RWPE2 (cell line): ENCODE data around the gene KCTD2.

Source experiments
- ATAC-seq: fragments of 200-7000 bp; cut with Tn5 transposase; 3 replicates; pipeline ENCODE4 v1.9.1; 2021; ENCODE audit warnings: low read depth
- DNase-seq: peaks from one replicate; pipeline ENCODE4 v3.0.0-alpha.2; 2020; ENCODE audit warnings: low spot score
- H3K27ac ChIP-seq: fragments of 450-650 bp; 2 replicates; pipeline ENCODE4 v1.5.1; 2017; ENCODE audit warnings: mild to moderate bottlenecking; ENCODE audit not compliant: poor library complexity, severe bottlenecking
- H3K27me3 ChIP-seq: fragments of 250-450 bp; sonication (Bioruptor Pico); 2 replicates; pipeline ENCODE4 v1.5.1; 2021; ENCODE audit warnings: mild to moderate bottlenecking, moderate library complexity; ENCODE audit not compliant: insufficient read depth, poor library complexity, severe bottlenecking
- H3K36me3 ChIP-seq: fragments of 250-450 bp; sonication (Bioruptor Pico); 2 replicates; pipeline ENCODE4 v1.5.1; 2020; ENCODE audit warnings: low read depth, mild to moderate bottlenecking, moderate library complexity
- H3K4me1 ChIP-seq: fragments of 250-450 bp; sonication (Bioruptor Pico); 2 replicates; pipeline ENCODE4 v1.5.1; 2021; ENCODE audit warnings: mild to moderate bottlenecking, moderate library complexity; ENCODE audit not compliant: insufficient read depth, poor library complexity, severe bottlenecking
- H3K4me3 ChIP-seq: fragments of 250-450 bp; sonication (Bioruptor Pico); 2 replicates; pipeline ENCODE4 v1.5.1; 2021; ENCODE audit warnings: mild to moderate bottlenecking, moderate library complexity; ENCODE audit not compliant: severe bottlenecking
- H3K9me3 ChIP-seq: fragments of 250-450 bp; sonication (Bioruptor Pico); 2 replicates; pipeline ENCODE4 v1.5.1; 2021; ENCODE audit warnings: mild to moderate bottlenecking, moderate library complexity; ENCODE audit not compliant: severe bottlenecking
- CTCF ChIP-seq: fragments of 450-650 bp; IDR thresholded peaks from one replicate; pipeline ENCODE4 v1.5.1; 2017; ENCODE audit warnings: mild to moderate bottlenecking, moderate library complexity; ENCODE audit not compliant: poor library complexity, severe bottlenecking

The KCTD2 gene

DNA sequence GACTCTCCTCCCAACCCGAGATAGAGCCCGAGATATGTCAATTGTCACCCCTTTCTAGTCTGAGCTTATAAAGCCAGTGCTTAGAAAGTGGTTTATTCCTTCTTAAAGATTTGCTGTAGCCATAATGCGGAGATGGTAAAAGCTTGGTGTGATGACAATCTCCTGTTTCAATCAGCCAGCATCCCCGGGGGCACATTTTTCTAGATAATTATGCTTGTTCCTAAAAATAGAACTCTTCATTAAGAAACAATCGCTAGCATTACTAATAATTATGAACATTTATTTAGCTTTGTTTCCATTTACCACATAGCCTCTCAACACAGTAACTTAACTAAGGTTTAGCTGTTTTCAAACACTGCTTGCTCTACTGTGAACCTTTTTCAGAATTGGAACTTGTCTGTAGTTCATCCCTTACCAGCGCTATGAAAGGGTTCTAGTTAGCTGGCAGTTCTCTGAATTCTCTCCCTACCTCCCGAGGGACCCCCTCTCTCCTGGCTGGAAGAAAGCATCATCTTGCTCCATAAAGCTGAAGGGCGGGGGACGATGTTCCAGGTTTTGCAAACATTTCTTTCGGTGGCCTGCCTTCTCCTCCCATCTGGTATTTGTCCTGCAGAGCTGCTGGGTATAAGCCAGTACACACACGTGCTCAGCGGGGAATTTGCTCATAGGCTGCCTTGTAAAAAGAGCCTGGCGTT lies 35.5 kb upstream of the KCTD2 start:
- TF ChIP-seq CTCF: no peak
- Histone ChIP-seq H3K36me3 (peaks cover 5% of the 10 kb centered on the region; the same call in 1 of the 2 replicates), H3K4me3 (peak overlapping the region; percentile 56), H3K27ac (peak overlapping the region; percentile 58), H3K9me3 (no peaks in the 10 kb centered on the region), H3K4me1 (peaks cover 12% of the 10 kb centered on the region), H3K27me3 (no peaks in the 10 kb centered on the region)
- no peak for DNase-seq
- no peak for ATAC-seq

DNA sequence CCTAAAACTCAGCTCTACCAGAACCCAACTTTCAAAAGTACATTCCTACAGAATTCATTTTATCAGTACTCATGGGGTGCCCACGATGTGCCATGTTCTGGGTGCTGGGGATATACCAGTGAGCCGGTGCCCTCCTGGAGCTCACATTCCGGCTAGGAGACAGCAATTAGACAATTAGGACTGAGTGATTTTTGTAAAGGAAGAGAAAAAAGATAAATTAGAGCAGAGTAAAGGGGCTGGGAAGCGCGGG lies 35.0 kb upstream of the KCTD2 start:
- no peak for DNase-seq
- Histone ChIP-seq H3K9me3 (no peaks in the 10 kb centered on the region), H3K4me1 (peaks cover 12% of the 10 kb centered on the region), H3K27me3 (no peaks in the 10 kb centered on the region), H3K4me3 (peak overlapping the region; percentile 56), H3K36me3 (peaks cover 10% of the 10 kb centered on the region), H3K27ac (peak overlapping the region; percentile 58)
- TF ChIP-seq CTCF: no peak
- no peak for ATAC-seq

DNA sequence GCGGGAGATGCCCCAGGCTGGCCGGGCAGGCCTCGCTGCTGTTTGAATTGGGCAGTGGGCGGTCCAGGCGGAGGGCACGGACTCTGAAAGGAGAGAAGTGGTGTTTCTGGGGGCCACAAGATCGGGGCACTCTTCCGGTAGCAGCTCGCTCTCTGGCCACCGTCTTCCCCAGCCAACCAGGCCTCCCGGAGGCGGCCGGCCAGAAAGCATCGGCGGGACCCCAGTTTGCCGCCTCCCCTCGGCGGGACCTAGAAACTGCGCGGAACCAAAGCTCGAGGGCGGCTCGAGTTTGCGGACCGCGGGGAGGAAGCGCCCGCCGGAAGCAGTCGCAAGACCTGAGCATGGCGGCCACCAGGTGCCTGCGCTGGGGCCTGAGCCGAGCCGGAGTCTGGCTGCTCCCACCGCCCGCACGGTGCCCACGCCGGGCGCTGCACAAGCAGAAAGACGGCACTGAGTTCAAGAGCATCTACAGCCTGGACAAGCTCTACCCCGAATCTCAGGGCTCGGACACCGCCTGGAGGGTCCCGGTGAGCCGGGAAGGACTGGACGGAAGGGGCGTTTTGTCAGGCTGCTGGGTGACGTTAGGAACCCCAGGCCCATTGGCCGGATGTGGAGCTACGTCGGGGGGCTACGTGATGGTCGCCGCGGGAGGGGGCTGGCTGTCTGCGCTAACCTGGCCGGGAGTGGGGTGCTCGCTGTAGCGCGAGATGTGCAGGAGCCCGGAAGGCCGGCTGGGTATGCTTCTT lies 34.5 kb upstream of the KCTD2 start, which contains the start of gene MRPL58:
Gene MRPL58 (plus strand): TSS at position 325 of the 746 bp plus-strand sequence. CDS start 17 bp downstream, at position 342.
- Histone ChIP-seq H3K9me3 (no peaks in the 10 kb centered on the region), H3K27ac (peak within 1 kb of the TSS; percentile 58), H3K4me1 (peaks cover 12% of the 10 kb centered on the region), H3K27me3 (no peaks in the 10 kb centered on the region), H3K4me3 (peak within 1 kb of the TSS; percentile 56), H3K36me3 (peaks cover 15% of the 10 kb centered on the region)
- ATAC-seq (peak; percentile 91), DNase-seq (no peak)
- TF ChIP-seq CTCF: peak; percentile 25

- H3K4me1 ChIP-seq: peaks cover 12% of the 10 kb centered on the region
- peak overlapping the region; percentile 58 for H3K27ac ChIP-seq
- no peaks in the 10 kb centered on the region for H3K27me3 ChIP-seq
- no peaks in the 10 kb centered on the region for H3K9me3 ChIP-seq
- ATAC-seq: no peak
- H3K36me3 ChIP-seq: peaks cover 20% of the 10 kb centered on the region
- no peak for TF ChIP-seq CTCF
- H3K4me3 ChIP-seq: peak overlapping the region; percentile 56
- no peak for DNase-seq
These were observed 33.9 kb upstream of the KCTD2 start for GRCh38 chr17:75013092-75013559.

GRCh38 chr17:75019146-75019545 lies 27.9 kb upstream of the KCTD2 start:
- Histone ChIP-seq H3K27me3 (no peaks in the 10 kb centered on the region), H3K9me3 (no peaks in the 10 kb centered on the region), H3K4me1 (no peaks in the 10 kb centered on the region), H3K36me3 (peaks cover 49% of the 10 kb centered on the region), H3K4me3 (no peak overlapping the region), H3K27ac (no peak overlapping the region)
- no peak for TF ChIP-seq CTCF
- no peak for ATAC-seq
- no peak for DNase-seq
